Activated CD8-positive, alpha-beta memory T cell treated with anti-CD3 and anti-CD28 coated beads, Interleukin-2, amount 50 U/mL, for 24 hours (primary cell): ENCODE data around the gene INSM1.

Source experiments
- DNase-seq: peaks from one replicate; pipeline ENCODE4 v3.0.0-alpha.2; 2020; ENCODE audit errors: extremely low read depth

The INSM1 gene

GRCh38 chr20:20393207-20394120, 25.6 kb downstream of the INSM1 start:
- DNase-seq: no peak

- DNase-seq: no peak
Measured at GRCh38 chr20:20395087-20395486, 27.2 kb downstream of the INSM1 start.

GRCh38 chr20:20395903-20396568, 28.1 kb downstream of the INSM1 start:
- no peak for DNase-seq

GRCh38 chr20:20396794-20397193, 28.9 kb downstream of the INSM1 start:
- no peak for DNase-seq

GRCh38 chr20:20398123-20398522, 30.2 kb downstream of the INSM1 start:
- DNase-seq: no peak

GRCh38 chr20:20399531-20400500, 31.9 kb downstream of the INSM1 start:
- DNase-seq: no peak

GRCh38 chr20:20401991-20402390, 34.1 kb downstream of the INSM1 start:
- no peak for DNase-seq

GRCh38 chr20:20404633-20405032, 36.7 kb downstream of the INSM1 start:
- DNase-seq: no peak

- DNase-seq: no peak
Measured at GRCh38 chr20:20405623-20406022, 37.7 kb downstream of the INSM1 start.

GRCh38 chr20:20406306-20406705, 38.4 kb downstream of the INSM1 start:
- no peak for DNase-seq

- DNase-seq: no peak
Measured at GRCh38 chr20:20407891-20408805, 40.2 kb downstream of the INSM1 start.

- DNase-seq: no peak
Measured at GRCh38 chr20:20409331-20409730, 41.4 kb downstream of the INSM1 start.

- DNase-seq: no peak
Measured at GRCh38 chr20:20410678-20411077, 42.8 kb downstream of the INSM1 start.

GRCh38 chr20:20411402-20411801, 43.5 kb downstream of the INSM1 start:
- no peak for DNase-seq

- DNase-seq: no peak
Measured at GRCh38 chr20:20411836-20412235, 43.9 kb downstream of the INSM1 start.

- no peak for DNase-seq
Measured at GRCh38 chr20:20412750-20413149, 44.8 kb downstream of the INSM1 start.

- no peak for DNase-seq
Measured at GRCh38 chr20:20413810-20414281, 45.9 kb downstream of the INSM1 start.

- DNase-seq: no peak
Measured at GRCh38 chr20:20414640-20415220, 46.8 kb downstream of the INSM1 start.

- DNase-seq: no peak
Measured at GRCh38 chr20:20415321-20415720, 47.4 kb downstream of the INSM1 start.
